ENCODE results near the gene C2orf68. TPM values are rescaled to one million over a fixed set of nuclear protein-coding genes. Genes with fewer than 3 reads are reported as not detected.
"Not testable (repeated sequence)": the region's sequence is repeated elsewhere in the genome, so short reads cannot be mapped to it uniquely, and the experiment has no call there.

C2orf68 gene
- total RNA-seq, 1 donor from 2014 or later, result 29.2 TPM

- intact Hi-C loops (cut with micrococcal nuclease), result no loop called here
- ATAC-seq, result peak; percentile 71
These were observed 9.9 kb downstream of the C2orf68 start for GRCh38 chr2:85601771-85602475.

GRCh38 chr2:85600951-85601770 lies 10.7 kb downstream of the C2orf68 start:
- ATAC-seq (no peak), DNase-seq (no peak)
- intact Hi-C loops (cut with micrococcal nuclease), result no loop called here

More at GRCh38 chr2:85601771-85602475, 9.9 kb downstream of the C2orf68 start:
- peak; percentile 85 for DNase-seq

GRCh38 chr2:85600235-85600575 lies 11.7 kb downstream of the C2orf68 start:
- no peak for ATAC-seq
- DNase-seq, result no peak
- intact Hi-C loops (cut with micrococcal nuclease), result no loop called here

- ATAC-seq (no peak), DNase-seq (no peak)
- intact Hi-C loops (cut with micrococcal nuclease), result no loop called here
These were observed 12.2 kb downstream of the C2orf68 start for GRCh38 chr2:85599468-85600234.

- intact Hi-C loops (cut with micrococcal nuclease), result no loop called here
- DNase-seq (no peak), ATAC-seq (no peak)
These were observed 13.1 kb downstream of the C2orf68 start for GRCh38 chr2:85598594-85599340.

- intact Hi-C loops (cut with micrococcal nuclease), result no loop called here
- no peak for ATAC-seq
These were observed 14.6 kb downstream of the C2orf68 start for GRCh38 chr2:85597241-85597640.

GRCh38 chr2:85596486-85597143 lies 15.3 kb downstream of the C2orf68 start:
- DNase-seq (no peak), ATAC-seq (no peak)
- intact Hi-C loops (cut with micrococcal nuclease), result no loop called here

More at GRCh38 chr2:85597241-85597640, 14.6 kb downstream of the C2orf68 start:
- no peak for DNase-seq

- DNase-seq (no peak), ATAC-seq (no peak)
- intact Hi-C loops (cut with micrococcal nuclease), result no loop called here
These were observed 15.9 kb downstream of the C2orf68 start for GRCh38 chr2:85596026-85596333.

DNA sequence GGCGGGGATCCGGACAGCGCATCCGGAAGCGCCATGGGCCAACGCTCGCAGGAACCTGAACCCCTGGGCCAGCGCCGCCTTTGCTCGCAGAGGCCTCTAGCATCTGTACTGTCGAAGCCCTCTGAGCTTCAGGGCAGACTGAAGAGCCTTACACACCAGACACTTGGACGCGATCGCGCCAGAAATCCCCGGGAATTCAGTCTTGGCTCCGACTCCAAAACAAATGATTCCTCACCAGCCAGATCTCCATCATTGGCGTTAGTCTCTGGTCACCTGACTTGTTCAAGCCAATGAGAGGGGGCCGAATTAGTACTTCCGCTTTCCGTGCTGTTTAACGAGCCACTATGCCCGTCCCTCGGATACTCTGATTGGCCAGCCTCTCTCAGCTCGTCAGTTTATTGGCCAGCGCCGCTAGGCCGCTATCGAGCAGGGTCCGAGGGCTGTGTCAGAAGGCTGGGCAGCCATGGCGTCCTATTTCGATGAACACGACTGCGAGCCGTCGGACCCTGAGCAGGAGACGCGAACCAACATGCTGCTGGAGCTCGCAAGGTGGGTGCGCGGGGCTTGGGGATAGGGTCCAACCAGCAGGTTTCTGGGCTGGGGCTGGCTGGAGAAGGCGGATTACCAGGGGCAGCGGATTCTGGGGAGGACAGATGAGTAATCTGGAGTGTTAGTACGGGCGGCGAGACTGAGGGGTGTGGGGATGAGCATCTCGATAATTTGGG lies 16.4 kb downstream of the C2orf68 start, which contains the start of gene RNF181:
RNF181 (plus strand) TSS at position 445 of the 725 bp plus-strand sequence; CDS start at position 464, 19 bp downstream.
- intact Hi-C loops (cut with micrococcal nuclease), result no loop called here
- DNase-seq (peak; percentile 94), ATAC-seq (peak; percentile 95)

DNA sequence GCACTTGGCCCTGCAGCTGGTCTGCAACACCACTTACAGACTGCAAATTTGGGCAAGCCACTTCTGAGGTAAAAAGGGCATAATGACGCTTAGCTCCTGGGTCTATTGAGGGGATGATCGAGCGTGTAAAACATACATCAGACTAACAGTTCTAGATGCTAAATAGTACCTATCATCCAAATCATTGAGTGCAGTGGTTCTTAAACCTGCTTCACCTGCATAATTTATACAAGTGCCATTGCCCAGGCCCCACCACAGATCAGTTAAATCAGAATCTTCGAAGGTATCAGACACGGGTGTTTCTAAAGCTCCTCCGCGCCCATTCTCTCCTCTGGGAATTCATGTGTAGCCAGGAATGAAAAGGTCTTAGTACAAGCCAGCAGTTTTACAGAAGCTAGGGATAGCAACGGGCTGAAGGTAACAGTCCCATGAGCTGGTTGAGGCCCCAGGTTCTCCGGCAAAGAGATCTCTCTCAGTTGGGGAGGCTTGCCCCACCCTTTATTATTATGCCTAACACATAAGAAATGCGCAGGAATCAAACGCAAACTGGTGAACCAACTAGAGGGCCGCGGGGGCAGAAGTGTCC lies 17.1 kb downstream of the C2orf68 start:
- DNase-seq (no peak), ATAC-seq (no peak)
- intact Hi-C loops (cut with micrococcal nuclease), result no loop called here

DNA sequence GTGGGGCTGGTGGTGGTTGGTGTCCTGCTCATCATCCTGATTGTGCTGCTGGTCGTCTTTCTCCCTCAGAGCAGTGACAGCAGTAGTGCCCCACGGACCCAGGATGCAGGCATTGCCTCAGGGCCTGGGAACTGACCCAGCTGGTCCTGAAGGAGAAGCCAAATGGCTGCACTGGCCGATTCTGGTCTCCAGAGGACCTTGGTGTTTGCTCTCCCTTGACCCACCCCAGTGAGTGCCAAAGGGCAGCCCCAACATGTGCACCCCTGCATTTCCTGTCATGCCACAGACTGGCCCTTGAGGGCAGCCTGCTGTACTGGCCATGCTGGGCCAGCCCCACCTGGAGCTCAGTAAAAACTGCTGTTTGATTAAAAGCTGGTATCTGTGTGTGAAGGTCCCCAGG lies 18.8 kb downstream of the C2orf68 start:
- ATAC-seq (no peak), DNase-seq (no peak)
- intact Hi-C loops (cut with micrococcal nuclease), result no loop called here

DNA sequence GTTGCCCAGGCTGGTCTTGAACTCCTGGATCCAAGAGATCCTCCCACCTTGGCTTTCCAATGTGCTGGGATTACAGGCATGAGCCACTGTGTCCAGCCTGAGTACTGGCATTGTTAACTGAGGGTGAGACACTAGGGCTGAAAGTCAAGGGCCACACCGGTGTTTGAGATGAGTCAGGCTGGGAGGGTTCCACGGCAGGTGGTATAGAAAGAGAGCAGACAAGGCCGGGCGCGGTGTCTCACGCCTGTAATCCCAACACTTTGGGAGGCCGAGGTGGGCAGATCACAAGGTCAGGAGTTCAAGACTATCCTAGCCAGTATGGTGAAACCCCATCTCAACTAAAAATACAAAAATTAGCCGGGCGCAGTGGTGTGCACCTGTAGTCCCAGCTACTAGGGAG lies 19.6 kb downstream of the C2orf68 start:
- DNase-seq; intact Hi-C loops (cut with micrococcal nuclease); ATAC-seq: not testable (repeated sequence)

DNA sequence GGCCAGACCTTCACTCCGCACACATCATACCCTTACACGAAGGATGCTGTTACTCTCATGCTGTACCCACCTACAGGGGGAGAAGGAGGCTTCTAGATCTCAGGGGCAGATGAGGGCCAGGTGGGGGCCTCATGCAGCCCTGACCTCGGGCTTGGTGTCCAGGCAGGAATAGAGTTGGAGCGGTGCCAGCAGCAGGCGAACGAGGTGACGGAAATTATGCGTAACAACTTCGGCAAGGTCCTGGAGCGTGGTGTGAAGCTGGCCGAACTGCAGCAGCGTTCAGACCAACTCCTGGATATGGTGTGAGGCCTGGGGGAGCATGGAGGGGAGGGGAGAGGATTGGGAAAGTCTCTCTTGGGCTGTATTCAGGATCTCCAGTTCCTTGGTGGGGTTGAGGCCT lies 20.3 kb downstream of the C2orf68 start:
- intact Hi-C loops (cut with micrococcal nuclease), result no loop called here
- ATAC-seq (no peak), DNase-seq (no peak)

DNA sequence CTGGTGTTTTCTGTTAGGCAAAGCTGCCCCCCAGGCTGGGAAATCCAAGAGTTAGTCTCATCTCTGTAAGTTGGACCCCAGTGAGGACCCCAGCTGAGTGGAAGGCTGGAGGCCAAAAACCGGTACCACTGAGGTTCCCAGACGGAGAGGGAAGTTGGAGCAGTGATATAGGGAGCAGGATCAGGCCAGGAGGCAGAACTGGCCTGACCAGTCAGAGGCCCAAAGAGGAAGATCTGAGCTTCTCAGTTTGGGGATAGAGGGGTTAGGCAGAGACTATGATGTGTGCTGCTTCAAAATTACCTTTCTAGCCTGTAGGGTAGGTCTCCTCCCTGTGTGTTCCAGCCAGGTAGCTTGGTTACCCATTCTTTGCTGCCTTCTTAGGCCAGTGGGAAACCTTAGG lies 20.9 kb downstream of the C2orf68 start:
- intact Hi-C loops (cut with micrococcal nuclease), result no loop called here
- no peak for DNase-seq
- no peak for ATAC-seq

GRCh38 chr2:85589982-85590791 lies 21.7 kb downstream of the C2orf68 start:
- peak; percentile 38 for ATAC-seq
- intact Hi-C loops (cut with micrococcal nuclease), result no loop called here
- DNase-seq, result peak; percentile 50

- ATAC-seq, result peak; percentile 35
- DNase-seq, result peak; percentile 66
- intact Hi-C loops (cut with micrococcal nuclease), result no loop called here
These were observed 22.7 kb downstream of the C2orf68 start for GRCh38 chr2:85589181-85589580.

- intact Hi-C loops (cut with micrococcal nuclease), result no loop called here
- no peak for ATAC-seq
- DNase-seq, result no peak
These were observed 23.2 kb downstream of the C2orf68 start for GRCh38 chr2:85588645-85589044.

Measured in left ventricle myocardium superior (tissue), 1 donor.